Inflammatory macrophage treated with lipopolysaccharide for 4 hours (primary cell): ENCODE measurements around the gene MAD1L1.
"Not testable (repeated sequence)": the region's sequence is repeated elsewhere in the genome, so short reads cannot be mapped to it uniquely, and the experiment has no call there.

Experiments used
- DNase-seq: peaks from one replicate; pipeline ENCODE4 v3.0.0-alpha.2; 2020

Gene MAD1L1

GRCh38 chr7:1838911-1839531, 393.7 kb downstream of the MAD1L1 start:
- not testable (repeated sequence) for DNase-seq

- not testable (repeated sequence) for DNase-seq
Observed at GRCh38 chr7:1838544-1838872, 394.2 kb downstream of the MAD1L1 start.

- not testable (repeated sequence) for DNase-seq
Observed at GRCh38 chr7:1837696-1838543, 394.8 kb downstream of the MAD1L1 start.

GRCh38 chr7:1831933-1832535, 400.7 kb downstream of the MAD1L1 start:
- DNase-seq, result not testable (repeated sequence)

GRCh38 chr7:1831471-1831870, 401.3 kb downstream of the MAD1L1 start:
- DNase-seq, result peak; percentile 52

- not testable (repeated sequence) for DNase-seq
Observed at GRCh38 chr7:1829668-1830067, 403.1 kb downstream of the MAD1L1 start.

GRCh38 chr7:1829111-1829510, 403.6 kb downstream of the MAD1L1 start:
- no peak for DNase-seq

GRCh38 chr7:1828170-1828569, 404.6 kb downstream of the MAD1L1 start:
- not testable (repeated sequence) for DNase-seq

- not testable (repeated sequence) for DNase-seq
Observed at GRCh38 chr7:1827521-1827981, 405.2 kb downstream of the MAD1L1 start.

GRCh38 chr7:1826931-1827330, 405.8 kb downstream of the MAD1L1 start:
- DNase-seq, result not testable (repeated sequence)

- DNase-seq, result no peak
Observed at GRCh38 chr7:1825897-1826741, 406.6 kb downstream of the MAD1L1 start.

- DNase-seq, result not testable (repeated sequence)
Observed at GRCh38 chr7:1825647-1825896, 407.2 kb downstream of the MAD1L1 start.

- DNase-seq, result not testable (repeated sequence)
Observed at GRCh38 chr7:1824882-1825646, 407.7 kb downstream of the MAD1L1 start.

- DNase-seq, result not testable (repeated sequence)
Observed at GRCh38 chr7:1824151-1824881, 408.4 kb downstream of the MAD1L1 start.

- DNase-seq, result no peak
Observed at GRCh38 chr7:1823376-1824150, 409.2 kb downstream of the MAD1L1 start.

- no peak for DNase-seq
Observed at GRCh38 chr7:1819259-1819841, 413.4 kb downstream of the MAD1L1 start.

GRCh38 chr7:1818575-1819258, 414.0 kb downstream of the MAD1L1 start:
- no peak for DNase-seq

GRCh38 chr7:1817061-1817712, 415.6 kb downstream of the MAD1L1 start:
- DNase-seq, result no peak

GRCh38 chr7:1816451-1816850, 416.3 kb downstream of the MAD1L1 start:
- DNase-seq, result not testable (repeated sequence)
